ENCODE results near the gene OR1S2.

- no peak for TF ChIP-seq CTCF (IDR thresholded peaks at IDR 0.05; ENCODE audit: poor library complexity)
- no peak for TF ChIP-seq EZH2phosphoT487 (IDR thresholded peaks at IDR 0.05; ENCODE audit: low read depth, severe bottlenecking, unreplicated experiment)
These were observed 12.5 kb upstream of the OR1S2 start for GRCh38 chr11:58216476-58216875.
